NCI-H524 (cell line): ENCODE data around the gene BIRC6.
A peak's percentile ranks its signal among the peaks of the same experiment; 100 is the strongest.
"Not testable (repeated sequence)": the region's sequence is repeated elsewhere in the genome, so short reads cannot be mapped to it uniquely, and the experiment has no call there.

Experiments used
- DNase-seq, 2 experiments: peaks; one replicate each; lab custom pipeline; 2025; lab: John Stamatoyannopoulos, UW

Gene BIRC6

DNA sequence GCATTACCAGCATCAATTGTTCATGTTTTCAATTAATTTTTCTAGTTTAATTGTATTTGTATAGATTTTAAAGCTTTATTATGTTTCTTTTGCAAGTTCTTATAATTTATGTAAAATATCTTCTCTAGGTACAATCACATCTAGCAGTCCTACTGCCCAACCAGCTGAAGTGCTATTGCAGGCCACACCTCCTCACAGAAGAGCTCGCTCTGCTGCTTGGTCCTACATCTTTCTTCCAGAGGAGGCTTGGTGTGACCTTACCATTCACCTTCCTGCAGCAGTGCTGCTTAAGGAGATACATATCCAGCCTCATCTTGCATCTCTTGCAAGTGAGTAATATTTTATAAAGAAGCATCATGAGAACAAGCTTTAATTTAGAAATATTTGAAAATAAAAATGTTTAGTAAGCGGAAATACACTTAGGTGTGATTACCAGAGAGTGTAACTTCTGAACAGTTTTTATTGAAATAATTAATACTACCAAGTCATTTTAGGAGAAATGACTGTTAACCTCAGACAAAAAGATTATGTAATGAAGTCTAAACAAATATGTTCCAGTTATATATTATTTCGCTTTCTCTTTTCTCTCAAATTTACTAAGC lies 148.2 kb downstream of the BIRC6 start:
- DNase-seq: no peak

DNA sequence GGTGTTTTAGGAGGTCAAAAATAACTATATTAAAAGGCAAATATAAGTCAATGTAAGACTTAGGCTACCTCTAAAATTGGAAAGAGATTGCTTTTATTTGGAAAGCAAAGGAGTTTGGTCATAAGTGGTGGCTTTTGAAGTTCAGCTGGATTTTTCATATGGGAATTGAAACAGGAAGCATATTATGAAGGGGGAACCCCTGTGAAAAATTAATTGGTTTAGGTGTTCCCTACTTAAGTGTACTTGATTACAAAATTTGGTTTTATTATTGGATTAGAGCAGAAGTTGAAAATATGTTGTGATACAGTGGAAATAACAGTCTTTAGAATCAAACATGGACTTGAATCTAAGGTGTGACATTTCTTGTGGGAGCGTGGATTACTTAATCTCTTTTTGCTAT lies 149.6 kb downstream of the BIRC6 start:
- DNase-seq: no peak

DNA sequence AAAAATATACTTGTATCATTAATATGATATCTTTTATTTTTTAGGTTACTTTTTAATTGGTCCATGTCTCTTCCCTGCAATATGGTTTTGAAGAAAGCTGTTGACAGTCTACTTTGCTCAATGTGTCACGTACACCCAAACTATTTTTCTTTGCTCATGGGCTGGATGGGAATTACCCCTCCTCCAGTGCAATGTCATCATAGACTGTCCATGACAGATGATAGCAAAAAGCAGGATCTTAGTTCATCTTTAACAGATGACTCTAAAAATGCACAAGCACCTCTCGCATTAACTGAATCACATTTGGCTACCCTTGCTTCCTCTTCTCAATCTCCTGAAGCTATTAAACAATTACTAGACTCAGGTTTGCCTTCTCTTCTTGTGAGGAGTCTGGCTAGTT lies 158.1 kb downstream of the BIRC6 start:
- DNase-seq: no peak

DNA sequence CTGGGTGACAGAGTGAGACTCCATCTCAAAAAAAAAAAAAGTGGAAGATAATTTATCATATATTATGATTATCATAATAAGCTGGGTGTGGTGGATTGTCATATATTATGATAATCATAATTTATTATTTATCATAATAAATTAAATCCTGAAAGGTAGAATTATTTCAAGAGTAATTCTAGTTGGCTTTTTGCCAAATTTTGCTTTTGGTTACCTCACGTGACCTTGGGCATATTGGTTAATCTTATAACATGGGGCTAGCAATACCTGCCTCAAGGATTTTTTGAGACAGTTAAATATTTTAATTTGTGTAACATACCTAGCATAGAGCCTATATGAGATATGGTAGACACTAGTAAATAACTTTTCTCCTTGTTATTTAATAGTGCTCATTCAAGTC lies 159.7 kb downstream of the BIRC6 start:
- no peak for DNase-seq

DNA sequence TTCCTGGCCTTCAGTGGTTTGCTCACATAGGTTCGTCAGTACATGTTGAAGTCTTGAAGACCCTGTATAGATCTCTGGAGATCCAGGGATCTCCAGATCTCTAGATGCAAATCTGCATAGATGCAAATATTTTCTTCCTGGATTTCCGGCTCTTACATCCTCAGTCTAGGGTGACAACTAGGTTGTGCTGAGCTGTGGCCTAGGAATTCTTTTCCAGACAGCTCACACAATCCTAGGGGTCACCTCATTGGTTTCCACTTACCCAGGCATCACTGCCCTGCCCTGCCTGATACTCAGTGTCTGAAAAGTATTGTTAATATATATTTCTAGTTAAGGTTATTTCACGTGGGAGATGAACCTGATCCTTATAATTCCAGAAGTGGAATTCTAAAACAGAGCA lies 165.9 kb downstream of the BIRC6 start:
- DNase-seq: no peak

DNA sequence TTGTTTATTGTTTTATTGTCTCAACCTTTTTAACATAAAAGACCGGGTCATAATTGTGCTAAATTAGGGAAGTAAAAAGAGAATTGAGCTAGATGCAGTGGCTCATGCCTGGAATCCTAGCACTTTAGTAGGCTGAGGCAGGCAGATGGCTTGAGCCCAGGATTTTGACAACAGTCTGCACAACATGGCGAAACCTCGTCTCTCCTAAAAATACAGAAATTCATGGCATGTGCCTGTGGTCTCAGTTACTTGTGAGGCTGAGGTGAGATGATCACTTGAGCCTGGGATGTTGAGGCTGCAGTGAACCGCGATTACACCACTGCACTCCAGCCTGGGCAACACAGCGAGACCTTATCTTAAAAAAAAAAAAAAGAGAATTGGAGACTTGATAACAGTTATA lies 166.9 kb downstream of the BIRC6 start:
- no peak for DNase-seq

DNA sequence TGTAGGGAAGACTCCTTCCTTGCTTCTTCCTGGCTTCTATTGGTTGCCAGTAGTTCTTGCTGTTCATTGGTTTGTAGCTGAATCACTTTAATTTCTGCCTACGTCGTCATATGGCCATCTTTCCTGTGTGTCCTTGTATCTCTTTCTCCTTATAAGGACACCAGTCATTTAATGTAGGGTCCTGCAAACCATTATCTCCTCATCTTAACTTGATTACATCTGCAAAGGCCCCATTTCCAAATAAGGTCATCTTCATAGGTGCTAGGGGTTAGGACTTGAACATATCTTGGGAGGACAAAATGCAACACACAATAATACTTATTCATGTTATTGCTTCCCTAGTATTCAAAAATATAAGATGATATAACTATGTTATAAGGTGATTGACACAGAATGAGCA lies 175.5 kb downstream of the BIRC6 start:
- no peak for DNase-seq

DNA sequence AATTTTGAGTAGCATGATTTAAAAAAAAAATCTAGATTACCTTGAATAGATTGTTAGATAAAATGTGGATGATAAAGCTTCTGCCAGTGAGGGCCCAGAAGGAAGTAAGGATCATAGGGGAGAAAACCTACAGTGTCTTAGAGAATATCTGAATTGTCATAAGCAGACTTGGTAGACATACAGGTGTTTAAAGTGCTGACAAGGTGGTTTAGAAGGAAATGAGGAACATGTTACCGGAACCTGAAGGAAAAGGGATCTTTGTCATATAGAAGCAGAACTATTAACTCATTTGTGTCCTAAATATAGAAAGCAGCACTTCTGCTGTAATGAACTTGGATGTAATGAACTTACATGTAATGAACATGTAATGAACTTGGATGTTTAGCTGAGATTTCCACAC lies 176.1 kb downstream of the BIRC6 start:
- DNase-seq: no peak

DNA sequence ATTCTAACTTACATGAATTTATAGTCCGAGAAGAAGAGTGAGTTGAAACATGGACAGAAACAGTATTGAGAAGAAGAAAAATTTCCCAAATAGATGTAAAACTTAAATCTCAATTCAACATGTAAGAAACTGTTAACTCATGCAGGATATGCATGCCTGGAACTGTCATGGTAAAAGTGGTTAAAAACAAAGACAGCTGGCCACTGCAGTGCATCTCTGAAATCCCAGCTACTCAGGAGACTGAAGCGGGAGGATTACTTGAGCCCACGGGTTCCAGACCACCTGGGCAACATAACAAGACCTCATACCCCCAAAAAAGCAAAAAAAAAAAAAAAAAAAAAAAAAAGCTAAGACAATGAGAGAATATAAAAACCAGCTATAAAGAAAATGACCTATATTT lies 178.0 kb downstream of the BIRC6 start:
- no peak for DNase-seq

DNA sequence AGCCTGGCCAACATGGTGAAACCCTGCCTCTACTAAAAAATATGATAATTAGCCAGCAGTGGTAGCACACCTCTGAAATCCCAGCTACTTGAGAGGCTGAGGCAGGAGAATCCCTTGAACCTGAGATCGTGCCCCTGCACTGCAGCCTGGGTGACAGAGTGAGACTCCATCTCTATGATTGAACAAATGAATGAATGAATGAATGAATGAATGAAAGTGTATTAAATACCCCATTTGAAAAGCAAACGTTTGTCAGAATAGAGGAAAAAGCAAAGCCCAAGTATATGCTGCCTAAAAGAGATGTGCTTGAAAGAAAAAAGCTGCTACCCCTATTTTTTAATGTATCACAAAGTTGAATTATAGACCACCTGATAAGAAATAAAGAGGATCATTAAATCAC lies 181.9 kb downstream of the BIRC6 start:
- DNase-seq: no peak

DNA sequence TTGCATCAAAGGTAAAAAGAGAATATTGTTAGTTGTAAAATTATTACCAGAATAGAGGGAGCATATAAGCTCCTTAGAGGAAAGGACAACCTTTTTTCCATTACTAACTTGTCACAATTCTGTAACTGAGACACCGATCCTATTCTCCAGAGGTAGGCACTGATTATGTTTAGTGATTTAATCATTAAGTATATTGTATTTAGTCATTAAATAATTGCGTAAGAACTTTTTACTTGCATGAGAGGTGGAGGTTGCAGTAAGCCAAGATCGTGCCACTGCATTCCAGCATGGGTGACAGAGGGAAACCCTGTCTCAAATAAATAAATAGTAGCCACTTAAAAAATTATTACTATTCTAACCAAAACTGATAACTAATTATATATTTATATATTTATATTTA lies 195.7 kb downstream of the BIRC6 start:
- DNase-seq: not testable (repeated sequence)

DNA sequence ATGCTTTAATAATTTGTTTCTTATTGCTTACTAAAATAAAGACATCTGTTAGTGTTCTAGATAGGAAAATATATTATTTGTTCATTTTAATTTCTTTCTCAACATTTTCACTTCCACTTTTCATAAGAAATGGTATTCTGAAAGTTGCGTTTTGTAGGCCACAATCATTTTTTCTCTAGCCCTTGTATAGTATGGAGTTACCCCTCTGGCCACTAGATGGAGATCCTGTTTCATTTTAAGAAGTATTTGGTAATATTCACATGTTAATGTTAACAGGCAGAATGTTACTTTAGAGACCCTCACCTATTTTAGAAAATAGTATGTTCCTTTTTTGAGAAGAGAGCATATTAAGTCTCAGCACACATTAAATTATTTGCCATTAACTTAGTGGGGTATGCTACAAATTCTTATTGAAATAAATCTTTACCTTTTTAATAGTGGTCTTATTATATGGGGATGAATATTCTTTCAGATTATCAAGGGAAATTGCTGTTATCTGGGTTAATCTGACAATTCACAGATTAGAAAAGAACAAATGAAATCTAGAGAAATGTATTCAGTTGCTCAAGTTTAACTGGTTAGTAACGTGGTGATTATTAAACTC lies 197.1 kb downstream of the BIRC6 start:
- DNase-seq: peak; percentile 12 to 47

DNA sequence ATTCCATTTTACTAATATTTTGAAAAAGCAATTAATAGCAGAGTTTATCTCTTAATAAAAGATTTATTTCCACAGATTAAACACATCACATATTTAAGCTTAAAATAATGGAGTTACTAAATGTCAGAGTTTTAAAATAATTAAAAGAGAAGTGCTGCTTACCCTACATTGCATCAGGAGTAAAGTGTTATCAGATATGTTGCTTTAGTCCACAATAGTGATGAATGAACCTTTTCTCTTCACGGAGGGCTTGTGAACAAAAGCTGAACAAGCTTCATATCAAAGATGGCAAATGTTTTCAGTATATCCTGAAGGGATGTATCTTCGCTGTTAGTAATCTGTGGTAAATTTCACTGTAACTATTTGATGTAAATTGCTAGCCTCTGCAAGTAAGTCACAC lies 201.7 kb downstream of the BIRC6 start:
- DNase-seq: no peak

DNA sequence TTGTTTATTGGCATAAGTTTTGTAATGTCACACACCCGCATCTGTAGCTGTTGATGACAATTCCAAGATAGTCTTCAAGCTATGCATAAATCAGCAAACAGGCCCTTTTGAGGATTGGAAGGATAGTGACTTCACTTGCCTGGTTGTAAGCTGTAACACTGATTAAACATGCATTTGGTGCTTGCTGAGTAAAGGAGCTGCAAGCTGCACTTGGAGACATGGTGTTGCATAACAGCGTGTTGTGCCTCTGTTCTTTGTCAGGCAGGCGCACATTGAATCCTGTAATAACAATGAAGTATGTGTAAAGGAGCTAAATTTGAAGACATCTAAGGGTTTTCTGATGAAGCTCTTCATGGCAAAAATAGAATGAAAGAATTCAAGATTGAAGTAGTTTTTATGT lies 202.3 kb downstream of the BIRC6 start:
- DNase-seq: no peak

DNA sequence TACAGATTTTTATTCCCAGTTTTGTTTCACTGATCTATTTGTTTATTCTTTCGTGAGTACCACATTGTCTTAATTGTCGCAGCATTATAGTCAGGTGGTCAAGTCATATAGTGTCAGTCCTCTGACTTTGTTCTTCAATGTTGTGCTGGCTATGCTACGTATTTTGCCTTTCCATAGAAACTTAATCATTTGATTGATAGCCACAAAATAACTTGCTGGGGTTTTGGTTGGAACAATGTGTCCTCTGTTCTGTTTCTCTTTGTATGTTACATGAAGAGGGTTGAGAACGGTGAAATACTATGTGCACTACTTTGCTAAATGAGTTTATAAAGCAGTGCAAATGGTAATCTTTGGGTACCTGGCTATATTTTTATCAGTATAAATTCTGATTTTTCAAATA lies 206.1 kb downstream of the BIRC6 start:
- DNase-seq: no peak

DNA sequence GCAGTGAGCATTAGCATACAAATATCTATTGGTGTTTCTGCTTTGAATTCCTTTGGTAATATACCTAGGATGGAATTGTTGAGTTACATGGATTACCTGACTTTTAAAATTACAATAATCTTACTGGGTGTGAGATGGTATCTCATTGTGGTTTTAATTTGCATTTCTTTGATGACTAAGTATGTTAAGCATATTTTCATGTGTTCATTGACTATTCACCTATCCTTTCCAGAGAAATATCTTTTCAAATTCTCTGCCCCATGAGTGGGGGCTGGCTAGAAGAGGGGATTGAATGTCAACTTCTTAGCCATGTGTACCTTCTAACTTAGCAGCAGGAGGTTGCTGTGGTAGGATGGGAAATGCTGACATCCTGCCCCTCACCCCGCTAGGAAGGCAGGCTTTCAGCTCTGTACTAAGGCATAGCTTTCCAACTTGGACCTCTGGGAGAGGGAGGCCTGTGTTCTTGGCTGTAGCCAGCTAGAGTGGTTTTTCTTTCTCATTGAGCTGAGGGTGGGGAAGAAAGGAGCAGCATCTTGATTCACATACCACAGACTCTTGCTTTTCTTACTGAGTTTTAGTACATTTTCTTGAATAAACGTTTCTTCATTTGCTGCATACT lies 207.7 kb downstream of the BIRC6 start:
- no peak for DNase-seq

DNA sequence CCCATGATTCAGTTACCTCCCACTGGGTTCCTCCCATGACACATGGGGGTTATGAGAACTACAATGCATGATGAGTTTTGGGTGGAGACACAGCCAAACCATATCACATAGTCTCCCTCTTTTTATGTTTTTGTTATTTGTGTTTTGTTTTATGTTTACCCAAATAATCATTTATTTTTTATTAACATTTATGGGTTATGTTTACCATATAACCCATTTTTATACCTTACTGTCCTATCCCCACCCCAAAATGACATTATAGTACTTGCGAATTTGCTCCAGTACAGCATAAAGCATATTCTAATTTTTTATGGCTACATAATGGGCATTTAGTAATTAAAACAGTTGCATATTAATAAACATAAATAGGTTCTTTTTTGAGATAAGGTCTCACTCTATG lies 209.1 kb downstream of the BIRC6 start:
- no peak for DNase-seq

DNA sequence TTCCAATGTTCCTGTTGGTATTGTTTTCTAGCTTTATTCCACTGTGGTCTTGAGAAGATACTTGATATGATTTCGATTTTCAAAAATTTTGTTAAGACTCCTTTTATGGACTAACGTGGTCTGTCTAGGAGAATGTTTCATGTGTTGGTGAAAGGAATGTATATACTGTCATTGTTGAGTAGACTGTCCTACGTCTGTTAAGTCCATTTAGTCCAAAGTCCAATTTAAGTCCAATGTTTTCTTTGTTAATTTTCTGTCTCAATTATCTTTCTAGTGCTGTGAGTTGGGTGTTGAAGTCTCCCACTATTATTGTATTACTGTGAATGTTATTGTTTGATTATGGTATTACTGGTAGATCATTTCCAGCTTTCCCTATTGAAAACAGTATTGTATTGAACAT lies 215.2 kb downstream of the BIRC6 start:
- DNase-seq: no peak

DNA sequence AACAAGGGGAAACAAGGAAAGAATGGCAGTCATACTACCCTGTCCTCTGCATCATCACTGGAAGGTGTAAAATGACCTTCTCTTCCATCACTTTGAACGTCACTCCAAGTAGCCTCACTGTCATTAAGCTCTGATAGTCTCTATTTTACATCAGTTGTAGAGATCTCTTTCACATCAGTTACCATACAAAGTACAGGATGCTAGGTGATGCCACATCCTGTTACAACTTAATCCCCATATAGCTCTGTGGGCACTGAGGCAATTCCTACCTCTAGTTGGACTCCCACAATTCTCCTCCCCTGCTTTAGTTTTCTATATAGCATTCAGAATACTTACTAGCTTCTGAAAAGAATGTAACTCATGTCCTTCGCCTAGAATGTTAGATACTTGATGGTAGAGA lies 215.9 kb downstream of the BIRC6 start:
- no peak for DNase-seq

DNA sequence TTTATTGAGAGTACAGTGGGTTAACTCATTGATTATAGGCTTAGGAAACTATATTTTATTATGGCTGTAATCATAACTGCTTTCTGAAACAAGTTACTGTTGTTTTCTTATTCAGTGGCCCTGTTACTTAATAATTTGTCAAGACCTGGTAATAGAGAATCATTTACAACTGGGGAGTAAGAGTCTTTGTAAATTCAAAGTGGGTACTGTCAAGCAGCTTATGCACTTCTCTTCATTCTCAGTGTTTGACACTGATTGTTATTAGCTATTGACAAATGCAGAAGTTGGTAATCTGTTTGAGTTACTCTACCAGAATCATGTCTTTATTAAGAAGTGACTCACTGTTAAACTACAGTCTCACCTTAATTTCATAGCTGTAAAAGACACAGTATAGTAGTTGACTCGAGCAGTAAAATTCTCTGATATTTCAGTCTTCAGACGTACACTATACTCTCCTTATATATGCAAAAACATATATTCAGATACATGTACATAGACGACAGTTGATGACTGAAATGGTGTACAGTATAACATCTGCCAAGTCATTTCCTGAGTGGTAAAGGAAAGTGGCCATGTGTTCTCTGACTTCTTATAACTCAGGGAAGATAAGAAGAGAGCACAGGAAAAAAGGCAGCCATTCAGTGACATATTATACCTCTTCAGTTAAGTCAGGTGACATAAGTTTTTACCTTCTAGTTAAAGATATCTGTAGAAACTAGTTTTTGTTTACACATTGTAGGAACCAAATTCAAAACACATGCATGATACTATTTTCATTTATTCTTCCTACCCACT lies 235.0 kb downstream of the BIRC6 start:
- peak; percentile 1 to 59 for DNase-seq

DNA sequence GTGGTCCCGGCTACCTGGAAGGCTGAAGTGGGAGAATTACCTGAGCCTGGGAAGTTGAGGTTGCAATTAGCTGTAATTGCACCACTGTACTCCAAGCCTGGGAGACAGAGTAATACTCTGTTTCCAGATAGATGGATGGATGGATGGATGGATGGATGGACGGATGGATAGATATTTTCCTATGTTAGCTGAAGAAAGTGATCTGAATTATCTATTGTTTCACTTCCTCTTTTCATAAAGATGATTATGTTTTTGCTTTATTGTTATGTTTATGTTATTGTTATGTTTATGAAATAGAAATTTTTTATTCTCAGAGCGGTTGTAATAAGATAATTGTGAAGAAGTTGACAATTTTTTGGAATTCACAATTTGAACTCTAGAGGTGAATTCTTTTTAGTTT lies 237.8 kb downstream of the BIRC6 start:
- no peak for DNase-seq

DNA sequence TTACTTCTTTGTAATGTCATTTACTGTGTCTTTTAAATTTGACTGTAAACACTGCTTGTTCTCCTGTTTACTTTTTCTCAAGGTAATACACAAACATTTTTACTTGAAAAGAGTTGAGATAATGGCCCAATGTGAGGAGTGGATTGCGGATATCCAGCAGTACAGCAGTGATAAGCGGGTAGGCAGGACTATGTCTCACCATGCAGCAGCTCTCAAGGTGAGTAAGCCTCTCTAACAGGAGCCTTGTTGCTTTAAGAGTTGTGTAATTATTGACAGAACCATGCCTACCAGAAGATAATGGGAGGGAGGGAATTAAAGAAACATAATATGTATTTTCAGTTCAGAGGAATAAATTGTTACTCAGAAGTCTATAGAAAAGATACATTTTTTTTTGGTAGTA lies 254.5 kb downstream of the BIRC6 start:
- DNase-seq: no peak

DNA sequence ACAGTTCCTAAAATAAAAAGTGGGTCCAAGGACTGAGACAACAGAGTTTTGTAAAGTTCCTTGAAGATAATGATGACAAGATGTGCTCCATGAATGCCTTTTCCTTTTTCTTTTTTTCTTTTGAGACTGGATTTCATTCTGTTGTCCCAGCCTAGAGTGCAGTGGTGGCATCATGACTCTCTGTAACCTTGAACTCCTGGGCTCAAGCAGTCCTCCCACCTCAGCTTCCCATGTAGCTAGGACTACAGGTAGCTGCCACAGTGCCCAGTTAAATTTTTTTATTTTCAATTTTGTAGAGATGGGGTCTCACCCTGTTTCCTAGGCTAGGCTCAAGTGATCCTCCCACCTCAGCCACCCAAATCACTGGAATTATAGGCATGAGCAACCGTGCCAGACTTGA lies 254.9 kb downstream of the BIRC6 start:
- DNase-seq: no peak
